HepG2 (cell line): Measurements from ENCODE around the gene MYCBPAP. TPM values are rescaled to one million over a fixed set of nuclear protein-coding genes. Genes with fewer than 3 reads are reported as not detected.

ENCODE experiments used
- ARNTL ChIP-seq: sonication (generic); formaldehyde crosslinking; IDR thresholded peaks from 2 replicates; pipeline ENCODE4 v1.4.0; 2020; ENCODE audit warnings: mild to moderate bottlenecking, missing genetic modification reagents
- BRD4 ChIP-seq: sonication (generic); formaldehyde crosslinking; IDR thresholded peaks from 2 replicates; pipeline ENCODE4 v1.4.0; 2020; ENCODE audit warnings: missing genetic modification reagents
- FOSL1 ChIP-seq: sonication (generic); formaldehyde crosslinking; IDR thresholded peaks from 2 replicates; pipeline ENCODE4 v1.9.0; 2021; ENCODE audit warnings: missing genetic modification reagents, borderline replicate concordance
- GPN1 ChIP-seq: sonication (generic); formaldehyde crosslinking; IDR thresholded peaks from 2 replicates; pipeline ENCODE4 v1.5.1; 2020; ENCODE audit warnings: missing genetic modification reagents, borderline replicate concordance
- KLF6 ChIP-seq: IDR thresholded peaks from 2 replicates; pipeline ENCODE4 v1.8.0; 2016; ENCODE audit warnings: missing biosample characterization, missing genetic modification reagents
- SP140L ChIP-seq: sonication (generic); formaldehyde crosslinking; IDR thresholded peaks from 2 replicates; pipeline ENCODE4 v1.4.0; 2020; ENCODE audit warnings: missing genetic modification reagents, borderline replicate concordance
- SP4 ChIP-seq: sonication (generic); formaldehyde crosslinking; IDR thresholded peaks from 2 replicates; pipeline ENCODE4 v1.8.1; 2023; ENCODE audit warnings: mild to moderate bottlenecking, missing genetic modification reagents
- SRSF9 ChIP-seq: fragments of 200-400 bp; formaldehyde crosslinking; IDR thresholded peaks from 2 replicates; pipeline ENCODE4 v1.6.1; 2018; ENCODE audit warnings: borderline replicate concordance, mild to moderate bottlenecking, low read depth, low read length; ENCODE audit not compliant: insufficient read depth, poor library complexity, severe bottlenecking
- TFAP4 ChIP-seq: sonication (generic); IDR thresholded peaks from 2 replicates; pipeline ENCODE4 v1.6.1; 2016; ENCODE audit warnings: low read depth, borderline replicate concordance
- ZNF281 ChIP-seq: sonication (generic); formaldehyde crosslinking; IDR thresholded peaks from 2 replicates; pipeline ENCODE4 v1.4.0; 2020; ENCODE audit warnings: missing genetic modification reagents, borderline replicate concordance
- ZNF503 ChIP-seq: sonication (generic); formaldehyde crosslinking; IDR thresholded peaks from 2 replicates; pipeline ENCODE4 v1.4.0; 2020; ENCODE audit warnings: missing genetic modification reagents
- ZNF550 ChIP-seq: sonication (generic); formaldehyde crosslinking; IDR thresholded peaks from 2 replicates; pipeline ENCODE4 v1.4.0; 2020; ENCODE audit warnings: mild to moderate bottlenecking, missing genetic modification reagents, borderline replicate concordance
- ZNF629 ChIP-seq: sonication (generic); formaldehyde crosslinking; conservative IDR thresholded peaks from 2 replicates; pipeline ENCODE4 v1.5.0; 2020; ENCODE audit warnings: missing genetic modification reagents
- polyA plus RNA-seq, 8 experiments: library from polyadenylated mRNA; depleted of rRNA in 3 of 8; stranded (reverse) in 7 of 8; unstranded in 1 of 8; fragments of >200 nt; fragmentation: Illumina TruSeq in 4 of 8; extraction: Trizol in 4 of 8; gene quantifications; 2 replicates each; pipeline versions ENCODE4 v1.2.1 to v1.2.3, GENCODE V29; 2011 to 2016; ENCODE audit warnings: low read depth in 4 of 8, missing spikeins in 1 of 8, mixed read lengths in 1 of 8; ENCODE audit not compliant: insufficient read depth in 1 of 8
- total RNA-seq, 5 experiments: library from RNA; depleted of rRNA; stranded (reverse); fragments of >200 nt; fragmentation: Illumina TruSeq; extraction: Trizol; gene quantifications; 2 replicates each; pipeline ENCODE4 v1.2.3, GENCODE V29; 2016; ENCODE audit warnings: low read depth in 1 of 5
- TF ChIP-seq, protein P1 (sequence below): sonication (generic); formaldehyde crosslinking; IDR thresholded peaks from 2 replicates; pipeline ENCODE4 v1.5.1; 2020; ENCODE audit warnings: mild to moderate bottlenecking, missing genetic modification reagents, borderline replicate concordance
- TF ChIP-seq, protein P2 (sequence below): sonication (generic); formaldehyde crosslinking; IDR thresholded peaks from 2 replicates; pipeline ENCODE4 v1.4.0; 2020; ENCODE audit warnings: mild to moderate bottlenecking, missing genetic modification reagents

Gene MYCBPAP
- total and polyA plus RNA-seq, 2 of the 13 experiments (the other 11 are each of a cell fraction or from before 2014, with no cell fraction given): 0.22 to 0.24 TPM

GRCh38 chr17:50550661-50551432 lies 42.6 kb downstream of the MYCBPAP start (continued):
- TF ChIP-seq, protein P1, sequence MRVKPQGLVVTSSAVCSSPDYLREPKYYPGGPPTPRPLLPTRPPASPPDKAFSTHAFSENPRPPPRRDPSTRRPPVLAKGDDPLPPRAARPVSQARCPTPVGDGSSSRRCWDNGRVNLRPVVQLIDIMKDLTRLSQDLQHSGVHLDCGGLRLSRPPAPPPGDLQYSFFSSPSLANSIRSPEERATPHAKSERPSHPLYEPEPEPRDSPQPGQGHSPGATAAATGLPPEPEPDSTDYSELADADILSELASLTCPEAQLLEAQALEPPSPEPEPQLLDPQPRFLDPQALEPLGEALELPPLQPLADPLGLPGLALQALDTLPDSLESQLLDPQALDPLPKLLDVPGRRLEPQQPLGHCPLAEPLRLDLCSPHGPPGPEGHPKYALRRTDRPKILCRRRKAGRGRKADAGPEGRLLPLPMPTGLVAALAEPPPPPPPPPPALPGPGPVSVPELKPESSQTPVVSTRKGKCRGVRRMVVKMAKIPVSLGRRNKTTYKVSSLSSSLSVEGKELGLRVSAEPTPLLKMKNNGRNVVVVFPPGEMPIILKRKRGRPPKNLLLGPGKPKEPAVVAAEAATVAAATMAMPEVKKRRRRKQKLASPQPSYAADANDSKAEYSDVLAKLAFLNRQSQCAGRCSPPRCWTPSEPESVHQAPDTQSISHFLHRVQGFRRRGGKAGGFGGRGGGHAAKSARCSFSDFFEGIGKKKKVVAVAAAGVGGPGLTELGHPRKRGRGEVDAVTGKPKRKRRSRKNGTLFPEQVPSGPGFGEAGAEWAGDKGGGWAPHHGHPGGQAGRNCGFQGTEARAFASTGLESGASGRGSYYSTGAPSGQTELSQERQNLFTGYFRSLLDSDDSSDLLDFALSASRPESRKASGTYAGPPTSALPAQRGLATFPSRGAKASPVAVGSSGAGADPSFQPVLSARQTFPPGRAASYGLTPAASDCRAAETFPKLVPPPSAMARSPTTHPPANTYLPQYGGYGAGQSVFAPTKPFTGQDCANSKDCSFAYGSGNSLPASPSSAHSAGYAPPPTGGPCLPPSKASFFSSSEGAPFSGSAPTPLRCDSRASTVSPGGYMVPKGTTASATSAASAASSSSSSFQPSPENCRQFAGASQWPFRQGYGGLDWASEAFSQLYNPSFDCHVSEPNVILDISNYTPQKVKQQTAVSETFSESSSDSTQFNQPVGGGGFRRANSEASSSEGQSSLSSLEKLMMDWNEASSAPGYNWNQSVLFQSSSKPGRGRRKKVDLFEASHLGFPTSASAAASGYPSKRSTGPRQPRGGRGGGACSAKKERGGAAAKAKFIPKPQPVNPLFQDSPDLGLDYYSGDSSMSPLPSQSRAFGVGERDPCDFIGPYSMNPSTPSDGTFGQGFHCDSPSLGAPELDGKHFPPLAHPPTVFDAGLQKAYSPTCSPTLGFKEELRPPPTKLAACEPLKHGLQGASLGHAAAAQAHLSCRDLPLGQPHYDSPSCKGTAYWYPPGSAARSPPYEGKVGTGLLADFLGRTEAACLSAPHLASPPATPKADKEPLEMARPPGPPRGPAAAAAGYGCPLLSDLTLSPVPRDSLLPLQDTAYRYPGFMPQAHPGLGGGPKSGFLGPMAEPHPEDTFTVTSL (CRISPR knock-in tag): no peak
- TF ChIP-seq FOSL1 (CRISPR knock-in tag): no peak
- TF ChIP-seq ARNTL (CRISPR knock-in tag): no peak
- no peak for TF ChIP-seq ZNF503 (CRISPR knock-in tag)
- no peak for TF ChIP-seq GPN1 (CRISPR knock-in tag)
- no peak for TF ChIP-seq SRSF9
- TF ChIP-seq, protein P2, sequence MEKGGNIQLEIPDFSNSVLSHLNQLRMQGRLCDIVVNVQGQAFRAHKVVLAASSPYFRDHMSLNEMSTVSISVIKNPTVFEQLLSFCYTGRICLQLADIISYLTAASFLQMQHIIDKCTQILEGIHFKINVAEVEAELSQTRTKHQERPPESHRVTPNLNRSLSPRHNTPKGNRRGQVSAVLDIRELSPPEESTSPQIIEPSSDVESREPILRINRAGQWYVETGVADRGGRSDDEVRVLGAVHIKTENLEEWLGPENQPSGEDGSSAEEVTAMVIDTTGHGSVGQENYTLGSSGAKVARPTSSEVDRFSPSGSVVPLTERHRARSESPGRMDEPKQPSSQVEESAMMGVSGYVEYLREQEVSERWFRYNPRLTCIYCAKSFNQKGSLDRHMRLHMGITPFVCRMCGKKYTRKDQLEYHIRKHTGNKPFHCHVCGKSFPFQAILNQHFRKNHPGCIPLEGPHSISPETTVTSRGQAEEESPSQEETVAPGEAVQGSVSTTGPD (CRISPR knock-in tag): no peak
- 0 out of 2 replicates have a peak, but pooled peaks have one; percentile 61 for TF ChIP-seq BRD4 (CRISPR knock-in tag)
- no peak for TF ChIP-seq ZNF629 (CRISPR knock-in tag)
- no peak for TF ChIP-seq ZNF550 (CRISPR knock-in tag)
- 0 out of 2 replicates have a peak, but pooled peaks have one; percentile 7 for TF ChIP-seq TFAP4
- TF ChIP-seq ZNF281: no peak
- no peak for TF ChIP-seq SP140L (CRISPR knock-in tag)
- no peak for TF ChIP-seq KLF6
- TF ChIP-seq SP4 (CRISPR knock-in tag): 0 out of 2 replicates have a peak, but pooled peaks have one; percentile 52
